Right cardiac atrium (tissue), 5 donors: ENCODE measurements around the gene IL1R2. TPM values are rescaled to one million over a fixed set of nuclear protein-coding genes. Genes with fewer than 3 reads are reported as not detected.

Source experiments
- ATAC-seq, 2 donors: fragments of 200-7000 bp; cut with Tn5 transposase; one replicate each; pipeline versions ENCODE4 v1.8.0 to v1.9.1; 2020; ENCODE audit warnings: moderate library complexity in 2 of 2, mild to moderate bottlenecking in 1 of 2
- DNase-seq, 3 donors: peaks; one replicate each; pipeline ENCODE4 v3.0.0-alpha.2; 2020
- H3K27ac ChIP-seq: one replicate; pipeline ENCODE4 v1.5.1; 2013; ENCODE audit warnings: mild to moderate bottlenecking, low read length, control low read depth, moderate library complexity
- H3K27me3 ChIP-seq: one replicate; pipeline ENCODE4 v1.6.1; 2013; ENCODE audit not compliant: control insufficient read depth, insufficient read depth
- H3K4me1 ChIP-seq: one replicate; pipeline ENCODE4 v1.6.1; 2013; ENCODE audit warnings: low read length; ENCODE audit not compliant: control insufficient read depth, insufficient read depth
- H3K4me3 ChIP-seq: one replicate; pipeline ENCODE4 v1.5.1; 2013; ENCODE audit warnings: low read length, control low read depth
- H3K9me3 ChIP-seq: one replicate; pipeline ENCODE4 v1.6.1; 2013; ENCODE audit warnings: low read length; ENCODE audit not compliant: control insufficient read depth
- WGBS: extraction: QIAGEN DNeasy Blood & Tissue Kit; methylation state at CpG from one replicate; pipeline ENCODE4 v1.1.7; 2013; 5-methylcytosine and 5-hydroxymethylcytosine counted together
- intact Hi-C, 4 donors: fragments of 100-400 bp; cut with DNase I; formaldehyde crosslinking; loops; one replicate each; pipeline versions ENCODE4 v1.11.0 to v1.14.0; 2022 to 2023
- polyA plus RNA-seq: library from polyadenylated mRNA; stranded (reverse); fragments of 200-250 nt; gene quantifications from one replicate; pipeline ENCODE4 v1.2.3, GENCODE V29; 2013
- total RNA-seq, 4 donors: library from RNA; stranded (reverse); fragmentation: NEBNext Ultra II Directional; extraction: Animal tissue kit (Norgen Biotek cat#: 25700); gene quantifications; one replicate each; pipeline ENCODE4 v1.2.1, GENCODE V29; 2021
- donor health status: healthy with polysubstance abuse.
- donor health status: DM: no; HTN: yes; CAD: no.
- donor health status: DM: no; HTN: no; CAD: no.
- donor health status: DM: no; HTN: yes; CAD: no; lungs with severe emphysema.
- donor health status: DM: yes; HTN: yes; CAD: no.

Gene IL1R2
- total and polyA plus RNA-seq, 5 donors = 1.9 to 4.3 (median 3.5) TPM; not detected in 1

GRCh38 chr2:101986376-101986775 lies 5.4 kb upstream of the IL1R2 start:
- intact Hi-C loops = no loop called here
- DNase-seq = no peak
- H3K4me3 ChIP-seq = no peak overlapping the region
- no peak overlapping the region for H3K27ac ChIP-seq
- WGBS = 96% methylated on average over 4 of the region's 4 CpGs
- no peaks in the 10 kb centered on the region for H3K4me1 ChIP-seq
- H3K27me3 ChIP-seq = no peaks in the 10 kb centered on the region
- no peak for ATAC-seq
- no peaks in the 10 kb centered on the region for H3K9me3 ChIP-seq

- no peaks in the 10 kb centered on the region for H3K9me3 ChIP-seq
These were observed 4.7 kb upstream of the IL1R2 start for GRCh38 chr2:101986804-101987740.

GRCh38 chr2:101987832-101988231 lies 3.9 kb upstream of the IL1R2 start:
- ATAC-seq = no peak
- H3K4me3 ChIP-seq = no peak overlapping the region
- H3K4me1 ChIP-seq = no peaks in the 10 kb centered on the region
- DNase-seq = no peak
- WGBS = 84% methylated on average over 5 of the region's 5 CpGs
- H3K9me3 ChIP-seq = no peaks in the 10 kb centered on the region
- no peak overlapping the region for H3K27ac ChIP-seq
- no peaks in the 10 kb centered on the region for H3K27me3 ChIP-seq
- intact Hi-C loops = no loop called here

More at GRCh38 chr2:101986804-101987740, 4.7 kb upstream of the IL1R2 start:
- no peaks in the 10 kb centered on the region for H3K27me3 ChIP-seq
- intact Hi-C loops = no loop called here
- no peaks in the 10 kb centered on the region for H3K4me1 ChIP-seq
- DNase-seq (no peak), ATAC-seq (no peak)
- H3K27ac ChIP-seq = no peak overlapping the region
- H3K4me3 ChIP-seq = no peak overlapping the region
- WGBS = 72% methylated on average over 9 of the region's 9 CpGs

- no peaks in the 10 kb centered on the region for H3K27me3 ChIP-seq
- ATAC-seq (no peak), DNase-seq (no peak)
- no peaks in the 10 kb centered on the region for H3K4me1 ChIP-seq
- H3K9me3 ChIP-seq = no peaks in the 10 kb centered on the region
- intact Hi-C loops = no loop called here
- H3K4me3 ChIP-seq = no peak overlapping the region
- WGBS = 86% methylated on average over 7 of the region's 7 CpGs
- no peak overlapping the region for H3K27ac ChIP-seq
These were observed 3.2 kb upstream of the IL1R2 start for GRCh38 chr2:101988541-101988940.

- WGBS = 76% methylated on average over 8 of the region's 8 CpGs
- H3K27ac ChIP-seq = no peak overlapping the region
- no peaks in the 10 kb centered on the region for H3K9me3 ChIP-seq
- no peaks in the 10 kb centered on the region for H3K27me3 ChIP-seq
- no peaks in the 10 kb centered on the region for H3K4me1 ChIP-seq
- intact Hi-C loops = no loop called here
- DNase-seq (no peak), ATAC-seq (peak in 1 of 2 donors; percentile 21)
- no peak overlapping the region for H3K4me3 ChIP-seq
These were observed 1.9 kb upstream of the IL1R2 start for GRCh38 chr2:101989740-101990460.

- H3K27ac ChIP-seq = no peak overlapping the region
- H3K4me1 ChIP-seq = no peaks in the 10 kb centered on the region
- WGBS = 85% methylated on average over 6 of the region's 6 CpGs
- H3K27me3 ChIP-seq = no peaks in the 10 kb centered on the region
- ATAC-seq = no peak
- H3K4me3 ChIP-seq = no peak overlapping the region
- H3K9me3 ChIP-seq = no peaks in the 10 kb centered on the region
- no peak for DNase-seq
- intact Hi-C loops = no loop called here
These were observed 2.0 kb downstream of the IL1R2 start for GRCh38 chr2:101993772-101994171.

GRCh38 chr2:101995019-101995418 lies 3.3 kb downstream of the IL1R2 start:
- Histone ChIP-seq H3K4me1 (no peaks in the 10 kb centered on the region), H3K4me3 (no peak overlapping the region), H3K27ac (no peak overlapping the region), H3K27me3 (no peaks in the 10 kb centered on the region), H3K9me3 (no peaks in the 10 kb centered on the region)
- ATAC-seq (no peak), DNase-seq (no peak)
- intact Hi-C loops = no loop called here
- WGBS = 74% methylated on average over 1 of the region's 1 CpG

GRCh38 chr2:101995804-101996203 lies 4.0 kb downstream of the IL1R2 start:
- Histone ChIP-seq H3K27ac (no peak overlapping the region), H3K4me1 (no peaks in the 10 kb centered on the region), H3K9me3 (no peaks in the 10 kb centered on the region), H3K4me3 (no peak overlapping the region), H3K27me3 (no peaks in the 10 kb centered on the region)
- intact Hi-C loops = no loop called here
- DNase-seq (no peak), ATAC-seq (no peak)
- 84% methylated on average over 9 of the region's 9 CpGs for WGBS

GRCh38 chr2:101998556-101998895 lies 6.8 kb downstream of the IL1R2 start:
- Histone ChIP-seq H3K27ac (no peak overlapping the region), H3K4me3 (no peak overlapping the region), H3K4me1 (no peaks in the 10 kb centered on the region), H3K9me3 (no peaks in the 10 kb centered on the region), H3K27me3 (no peaks in the 10 kb centered on the region)
- ATAC-seq (no peak), DNase-seq (no peak)
- 93% methylated on average over 2 of the region's 2 CpGs for WGBS
- intact Hi-C loops = no loop called here

- Histone ChIP-seq H3K27me3 (no peaks in the 10 kb centered on the region), H3K27ac (no peak overlapping the region), H3K4me1 (no peaks in the 10 kb centered on the region), H3K4me3 (no peak overlapping the region), H3K9me3 (no peaks in the 10 kb centered on the region)
- WGBS = 91% methylated on average over 6 of the region's 6 CpGs
- intact Hi-C loops = no loop called here
- ATAC-seq = no peak
- DNase-seq = no peak
These were observed 7.4 kb downstream of the IL1R2 start for GRCh38 chr2:101998896-101999789.
